ENCODE measurements around the gene CAPN14.

Gene CAPN14

DNA sequence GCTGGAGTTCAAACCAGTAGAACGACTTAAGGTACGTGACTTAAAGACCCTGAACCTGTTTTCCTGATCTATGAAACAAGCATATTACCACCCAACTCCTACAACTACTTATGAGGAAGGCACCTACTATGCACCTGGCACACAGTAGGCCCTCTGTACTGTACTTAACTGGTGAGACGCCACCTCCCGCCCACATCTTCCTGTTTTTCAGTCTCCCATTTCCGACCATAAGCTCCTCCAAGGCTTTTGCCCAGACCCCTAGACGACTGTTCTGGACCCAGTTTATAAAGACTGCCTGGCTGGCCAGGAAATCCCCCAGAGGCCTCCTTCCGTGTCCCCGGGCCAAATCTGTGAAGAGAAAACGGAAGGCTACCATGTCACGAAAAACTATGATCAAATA, 80.6 kb downstream of the CAPN14 start:
- H3K4me3 ChIP-seq (ENCODE audit: low read depth, low read length): no peak overlapping the region

DNA sequence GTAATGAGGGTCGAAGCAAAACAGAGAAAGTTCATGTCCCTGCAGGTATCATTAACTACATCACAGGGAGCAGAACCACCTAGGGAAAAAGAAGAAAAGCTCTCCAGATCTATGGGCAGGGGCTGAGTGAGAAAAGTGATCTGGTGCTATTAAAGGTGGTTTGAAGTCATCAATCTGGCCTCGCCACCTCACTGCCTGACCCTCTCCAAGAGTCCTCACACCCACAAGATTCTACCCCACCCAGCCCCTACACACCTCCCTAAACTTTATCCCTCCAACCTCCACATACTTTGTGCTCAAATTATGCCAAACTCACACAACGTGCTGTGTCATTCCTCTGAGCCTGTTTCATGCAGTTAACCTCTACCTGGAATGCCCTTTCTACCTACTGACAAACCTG, 81.3 kb downstream of the CAPN14 start:
- H3K4me3 ChIP-seq (ENCODE audit: low read depth, low read length): no peak overlapping the region
- TF ChIP-seq, protein P1, sequence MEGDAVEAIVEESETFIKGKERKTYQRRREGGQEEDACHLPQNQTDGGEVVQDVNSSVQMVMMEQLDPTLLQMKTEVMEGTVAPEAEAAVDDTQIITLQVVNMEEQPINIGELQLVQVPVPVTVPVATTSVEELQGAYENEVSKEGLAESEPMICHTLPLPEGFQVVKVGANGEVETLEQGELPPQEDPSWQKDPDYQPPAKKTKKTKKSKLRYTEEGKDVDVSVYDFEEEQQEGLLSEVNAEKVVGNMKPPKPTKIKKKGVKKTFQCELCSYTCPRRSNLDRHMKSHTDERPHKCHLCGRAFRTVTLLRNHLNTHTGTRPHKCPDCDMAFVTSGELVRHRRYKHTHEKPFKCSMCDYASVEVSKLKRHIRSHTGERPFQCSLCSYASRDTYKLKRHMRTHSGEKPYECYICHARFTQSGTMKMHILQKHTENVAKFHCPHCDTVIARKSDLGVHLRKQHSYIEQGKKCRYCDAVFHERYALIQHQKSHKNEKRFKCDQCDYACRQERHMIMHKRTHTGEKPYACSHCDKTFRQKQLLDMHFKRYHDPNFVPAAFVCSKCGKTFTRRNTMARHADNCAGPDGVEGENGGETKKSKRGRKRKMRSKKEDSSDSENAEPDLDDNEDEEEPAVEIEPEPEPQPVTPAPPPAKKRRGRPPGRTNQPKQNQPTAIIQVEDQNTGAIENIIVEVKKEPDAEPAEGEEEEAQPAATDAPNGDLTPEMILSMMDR (IDR thresholded peaks at IDR 0.05; ENCODE audit: borderline replicate concordance, insufficient read depth, low read depth, low read length): no peak

More for the DNA sequence above, 80.6 kb downstream of the CAPN14 start:
- TF ChIP-seq, protein P1 (IDR thresholded peaks at IDR 0.05; ENCODE audit: borderline replicate concordance, insufficient read depth, low read depth, low read length): no peak

DNA sequence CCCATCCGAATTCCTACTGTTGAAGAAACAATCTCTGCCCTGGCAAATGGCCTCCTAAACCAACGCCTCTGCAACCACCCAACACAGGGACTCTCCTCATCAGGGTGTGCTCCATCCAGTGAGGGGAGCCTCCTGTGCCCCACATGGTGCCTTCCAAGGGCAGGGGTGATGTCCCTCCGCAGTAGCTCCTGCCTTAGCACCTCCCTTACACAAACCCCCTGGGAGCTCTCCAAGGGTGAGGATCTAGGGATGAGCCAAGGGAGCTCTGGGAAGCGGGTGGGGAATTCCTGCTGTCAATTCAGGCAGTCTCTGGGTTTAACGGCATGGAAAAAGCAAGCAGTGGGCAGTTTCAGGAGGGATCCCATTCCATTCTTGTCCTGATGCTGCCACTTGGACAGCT, 82.8 kb downstream of the CAPN14 start:
- TF ChIP-seq, protein P1 (IDR thresholded peaks at IDR 0.05; ENCODE audit: borderline replicate concordance, insufficient read depth, low read depth, low read length): no peak
- no peak overlapping the region for H3K4me3 ChIP-seq (ENCODE audit: low read depth, low read length)

DNA sequence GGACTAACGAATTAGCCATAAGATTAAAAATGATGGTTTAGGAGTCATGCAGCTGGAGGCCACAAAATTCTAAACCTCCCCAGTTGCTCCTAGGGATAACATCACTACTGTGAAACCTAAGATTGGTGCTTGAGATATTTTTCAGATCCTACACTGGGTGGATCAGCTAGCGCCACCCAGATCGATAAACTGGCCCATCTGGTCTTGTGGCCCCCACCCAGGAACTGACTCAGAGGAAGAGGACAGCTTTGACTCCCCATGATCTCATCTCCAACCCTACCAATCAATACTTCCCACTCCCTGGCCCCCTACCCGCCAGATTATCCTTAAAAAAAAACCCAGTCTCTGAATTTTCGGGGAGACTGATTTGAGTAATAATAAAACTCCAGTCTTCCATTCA, 84.5 kb downstream of the CAPN14 start:
- TF ChIP-seq, protein P1 (IDR thresholded peaks at IDR 0.05; ENCODE audit: borderline replicate concordance, insufficient read depth, low read depth, low read length): no peak
- H3K4me3 ChIP-seq (ENCODE audit: low read depth, low read length): no peak overlapping the region

DNA sequence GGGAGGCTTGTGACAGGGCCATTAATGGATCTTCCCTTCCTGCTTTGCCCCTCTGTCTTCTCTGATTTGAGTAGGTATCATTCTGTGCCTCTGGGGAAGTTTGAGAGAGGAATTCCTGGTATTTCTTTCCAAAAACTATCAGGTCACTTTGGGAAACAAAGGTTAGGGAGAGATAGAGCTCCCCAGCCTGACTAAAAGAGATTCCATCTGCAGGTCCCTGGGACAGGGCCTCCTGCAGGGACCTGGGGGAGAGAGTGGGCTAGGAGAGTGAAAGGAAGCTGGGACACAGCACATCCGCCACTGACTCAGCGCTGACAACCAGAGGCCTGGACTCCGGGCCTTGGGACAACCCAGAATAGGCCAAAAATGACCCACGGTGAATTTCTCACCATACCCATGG, 85.4 kb downstream of the CAPN14 start:
- TF ChIP-seq, protein P1 (IDR thresholded peaks at IDR 0.05; ENCODE audit: borderline replicate concordance, insufficient read depth, low read depth, low read length): no peak

DNA sequence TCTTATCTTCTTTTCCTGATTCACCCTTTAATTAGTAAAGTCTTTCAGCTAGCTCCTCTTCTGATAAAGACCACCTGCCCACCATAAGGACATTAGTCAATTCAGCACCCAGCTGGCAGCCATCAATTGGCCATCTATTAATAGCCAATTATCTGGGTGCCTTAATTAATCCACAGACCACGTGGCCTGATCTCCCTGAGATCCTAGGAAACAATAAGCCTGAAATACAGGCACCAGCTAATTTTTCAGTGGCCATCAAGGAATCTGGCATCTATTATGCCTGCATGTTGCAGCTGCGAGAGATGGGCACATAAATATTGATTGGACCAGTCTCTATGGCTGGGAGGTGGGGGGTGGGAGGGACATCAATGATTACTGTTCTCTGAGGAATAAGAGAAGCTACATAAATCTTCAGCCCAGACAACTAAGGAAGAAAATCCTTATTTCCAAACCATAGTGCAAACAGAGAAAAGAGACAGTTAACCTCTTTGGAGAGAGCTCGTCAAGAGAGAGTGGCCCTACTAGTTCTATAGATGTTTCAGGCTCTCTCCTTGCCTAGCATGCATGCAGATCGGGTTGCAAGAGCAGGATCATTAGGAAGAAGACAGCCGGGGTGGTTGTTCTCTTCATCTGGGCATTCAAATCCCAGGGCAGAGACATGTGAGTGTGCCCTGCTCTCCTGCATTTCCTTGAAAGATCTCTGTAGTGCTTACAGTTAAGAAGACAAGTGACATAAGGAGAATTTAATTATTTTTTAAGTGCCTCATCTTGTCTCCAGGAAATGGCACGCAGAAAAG, 87.7 kb downstream of the CAPN14 start:
- H3K4me3 ChIP-seq (ENCODE audit: low read depth, low read length): no peak overlapping the region
- TF ChIP-seq, protein P1 (IDR thresholded peaks at IDR 0.05; ENCODE audit: borderline replicate concordance, insufficient read depth, low read depth, low read length): no peak

More for the DNA sequence above, 85.4 kb downstream of the CAPN14 start:
- H3K4me3 ChIP-seq (ENCODE audit: low read depth, low read length): no peak overlapping the region

DNA sequence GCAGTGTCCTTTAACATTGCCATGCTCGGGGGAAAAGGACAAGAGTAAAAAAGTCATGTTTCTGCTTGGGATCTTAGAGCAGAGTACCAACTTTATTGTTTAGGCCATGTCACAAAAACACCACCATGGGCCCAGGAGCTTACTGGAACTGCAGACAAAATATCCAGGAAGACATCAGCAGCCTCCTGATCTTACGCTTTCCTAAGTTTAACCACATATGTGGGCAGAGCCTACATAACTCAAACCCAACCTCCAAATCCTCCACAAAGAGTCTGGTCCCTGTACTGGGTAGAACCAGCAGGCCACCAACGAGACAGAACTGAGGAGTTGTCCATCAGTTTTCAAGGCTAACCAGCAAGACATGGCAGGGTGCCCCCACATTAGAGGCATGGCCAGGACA, 89.4 kb downstream of the CAPN14 start:
- H3K4me3 ChIP-seq (ENCODE audit: low read depth, low read length): no peak overlapping the region
- TF ChIP-seq, protein P1 (IDR thresholded peaks at IDR 0.05; ENCODE audit: borderline replicate concordance, insufficient read depth, low read depth, low read length): no peak

Measured in GM12875 (cell line).